Vagina (tissue), 2 donors: ENCODE measurements around the gene ITGA4.

Source experiments
- CTCF ChIP-seq, 3 experiments: fragments of 450-650 bp in 2 of 3; fragments of 200-600 bp in 1 of 3; sonication (generic) in 1 of 3; IDR thresholded peaks; one replicate each; pipeline ENCODE4 v1.5.1; 2017 to 2019; ENCODE audit warnings: antibody characterized with exemption in 3 of 3, mild to moderate bottlenecking in 2 of 3, moderate library complexity in 2 of 3
- POLR2AphosphoS5 ChIP-seq, 2 donors: sonication (generic); formaldehyde crosslinking; IDR thresholded peaks; one replicate each; pipeline ENCODE4 v1.9.0; 2017; ENCODE audit warnings: antibody characterized with exemption in 2 of 2, mild to moderate bottlenecking in 2 of 2, low read depth in 1 of 2; ENCODE audit not compliant: insufficient read depth in 1 of 2

GRCh38 chr2:181461056-181461997 is 4.1 kb downstream of the ITGA4 start:
- TF ChIP-seq POLR2AphosphoS5 (IDR thresholded peaks at IDR 0.05; ENCODE audit: insufficient read depth in 1 of 2, low read depth in 1 of 2) (no peak), CTCF (IDR thresholded peaks at IDR 0.05) (no peak)
